Activated T-helper 1 cell treated with Interleukin-2 at 50 U/mL for 16 hours (primary cell): ENCODE measurements around the gene CADPS.

Experiments
- DNase-seq: peaks from one replicate; pipeline ENCODE4 v3.0.0-alpha.2; 2020; ENCODE audit warnings: low read depth

Gene CADPS

DNA sequence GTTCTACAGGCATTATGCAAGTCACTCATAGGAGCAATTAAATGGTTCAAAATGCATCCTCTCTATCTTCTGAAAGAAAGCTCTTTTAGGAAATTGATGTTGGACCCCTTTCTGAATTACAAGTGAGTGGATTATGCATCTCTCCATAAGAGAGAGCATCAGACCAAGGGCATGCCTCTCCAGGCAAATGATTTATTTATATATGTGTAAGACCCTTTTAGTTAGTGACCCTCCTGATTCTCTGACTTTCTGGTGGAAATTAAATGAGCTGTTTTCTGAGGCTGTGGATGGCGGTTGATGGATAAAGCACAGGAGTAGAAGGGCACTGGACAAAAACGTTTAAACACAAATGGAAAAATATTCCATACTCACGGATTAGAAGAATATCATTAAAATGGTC lies 62.6 kb downstream of the CADPS start:
- no peak for DNase-seq

DNA sequence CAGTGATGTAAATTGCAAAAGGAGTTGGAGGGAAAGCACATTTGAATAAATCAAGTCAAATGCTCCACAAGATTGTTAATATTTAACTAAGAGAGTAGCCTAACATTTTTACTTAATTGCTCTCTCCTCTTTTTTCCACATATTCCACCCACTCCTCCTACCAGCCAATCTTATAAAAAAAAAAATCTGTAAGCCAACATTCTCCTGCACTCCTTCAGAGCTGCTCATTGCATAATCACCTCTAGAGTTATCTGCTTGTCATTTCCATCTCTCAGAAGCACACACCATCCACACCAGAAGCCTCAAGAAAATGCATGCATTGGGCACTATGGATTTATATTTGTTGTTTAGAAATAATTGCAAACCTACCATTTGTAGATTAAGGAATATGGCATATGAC lies 64.1 kb downstream of the CADPS start:
- no peak for DNase-seq

DNA sequence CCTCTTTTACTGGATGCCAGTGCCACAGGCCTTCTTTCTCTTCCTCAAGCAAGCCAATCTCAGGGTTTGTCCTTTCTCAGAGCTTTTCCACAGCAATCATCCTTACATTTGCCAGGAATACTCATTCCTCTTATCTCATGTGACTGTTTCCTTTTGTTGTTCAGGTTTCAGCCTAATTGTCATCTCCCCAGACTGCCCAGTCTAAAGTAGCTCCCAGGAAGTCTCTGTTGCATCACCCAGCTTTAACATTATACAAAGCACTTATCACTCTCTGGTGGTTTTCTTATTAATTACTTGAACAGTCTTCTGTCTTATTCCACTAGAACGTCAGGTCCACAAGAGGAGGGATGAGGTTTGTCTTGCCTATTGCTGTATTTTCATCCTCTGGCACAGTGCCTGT lies 65.8 kb downstream of the CADPS start:
- DNase-seq, result no peak

DNA sequence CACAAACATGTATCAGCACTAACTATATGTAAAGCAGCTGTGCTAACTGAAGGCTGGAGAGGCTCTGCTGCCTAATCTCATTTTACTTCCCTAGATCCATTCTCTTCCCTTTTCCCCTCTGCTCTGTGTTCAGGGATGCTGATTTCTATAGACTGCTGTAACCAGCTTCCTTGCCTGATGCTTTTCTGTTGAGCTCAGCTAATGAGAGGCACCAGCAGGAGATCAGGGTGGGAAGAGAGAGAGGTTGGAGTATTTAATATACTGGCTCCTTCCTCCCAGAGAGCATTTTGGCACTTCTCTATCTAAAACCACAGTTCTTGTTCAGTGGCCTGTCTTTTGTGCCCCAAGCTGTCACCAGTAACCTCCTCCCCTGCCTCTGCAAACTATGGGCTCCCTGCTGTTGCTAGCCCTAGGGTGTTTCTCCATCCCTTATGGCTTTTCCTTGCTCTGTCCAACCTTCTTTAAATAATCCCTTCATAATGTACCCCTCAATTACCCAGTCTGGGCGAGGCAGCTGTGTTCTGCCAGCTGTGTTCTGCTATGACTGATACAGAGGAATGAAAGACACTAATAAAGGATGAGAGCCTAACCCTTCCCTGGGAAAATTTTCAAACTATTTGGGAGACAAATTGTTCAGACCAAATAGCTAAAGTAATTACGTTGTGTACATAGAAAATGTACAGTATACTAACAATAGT lies 69.5 kb downstream of the CADPS start:
- no peak for DNase-seq

DNA sequence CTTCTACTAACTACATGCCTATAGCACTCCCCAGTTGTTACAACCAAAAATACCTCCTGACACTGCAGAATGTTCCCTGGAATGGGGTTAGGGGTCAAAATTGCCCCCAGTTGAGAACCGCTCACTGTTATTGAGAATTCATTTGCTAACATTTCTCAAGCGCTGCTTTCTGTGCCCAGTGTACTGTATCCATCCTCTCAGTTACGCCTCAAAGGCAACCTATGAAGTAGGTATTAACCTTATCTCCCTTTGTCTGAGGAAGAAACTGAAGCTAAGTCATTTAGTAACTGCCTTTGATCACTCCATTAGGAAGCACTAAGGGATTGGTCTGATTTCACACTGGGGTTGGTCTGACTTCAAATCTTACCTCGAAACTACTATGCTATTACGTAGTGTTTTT lies 70.1 kb downstream of the CADPS start:
- no peak for DNase-seq

DNA sequence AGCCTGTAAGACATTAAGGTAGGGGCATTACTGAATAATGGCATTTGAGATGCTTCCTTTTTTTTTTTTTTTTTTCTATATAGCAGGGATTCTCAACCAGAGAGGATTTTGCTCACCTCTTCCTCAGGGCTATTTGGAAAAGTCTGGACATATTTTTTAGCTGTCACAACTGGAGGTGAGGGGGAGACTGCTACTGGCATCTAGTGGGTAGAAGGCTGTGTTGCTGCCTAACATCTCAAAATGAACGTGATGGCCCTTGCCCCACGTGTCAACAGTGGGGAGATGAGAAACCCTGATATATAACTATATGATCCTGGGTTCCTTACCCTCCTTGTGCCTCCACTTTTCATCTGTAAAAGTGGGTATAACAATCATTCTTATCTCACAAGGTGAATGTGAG lies 71.9 kb downstream of the CADPS start:
- DNase-seq, result no peak

DNA sequence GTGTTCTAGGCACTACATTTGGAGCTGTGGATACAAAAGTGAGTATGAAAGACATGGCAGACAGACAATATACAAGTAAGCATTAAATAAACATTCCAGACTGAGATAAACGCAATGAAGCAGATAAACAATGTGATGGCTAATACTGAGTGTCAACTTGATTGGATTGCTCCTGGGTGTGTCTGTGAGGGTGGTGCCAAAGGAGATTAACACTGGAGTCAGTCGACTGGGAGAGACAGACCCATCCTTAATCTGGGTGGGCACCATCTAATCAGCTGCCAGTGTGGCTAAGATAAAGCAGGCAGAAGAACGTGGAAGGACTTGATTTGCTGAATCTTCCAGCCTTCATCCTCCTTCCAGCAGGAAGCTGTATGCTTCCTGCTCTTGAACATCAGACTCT lies 77.2 kb downstream of the CADPS start:
- DNase-seq, result no peak

DNA sequence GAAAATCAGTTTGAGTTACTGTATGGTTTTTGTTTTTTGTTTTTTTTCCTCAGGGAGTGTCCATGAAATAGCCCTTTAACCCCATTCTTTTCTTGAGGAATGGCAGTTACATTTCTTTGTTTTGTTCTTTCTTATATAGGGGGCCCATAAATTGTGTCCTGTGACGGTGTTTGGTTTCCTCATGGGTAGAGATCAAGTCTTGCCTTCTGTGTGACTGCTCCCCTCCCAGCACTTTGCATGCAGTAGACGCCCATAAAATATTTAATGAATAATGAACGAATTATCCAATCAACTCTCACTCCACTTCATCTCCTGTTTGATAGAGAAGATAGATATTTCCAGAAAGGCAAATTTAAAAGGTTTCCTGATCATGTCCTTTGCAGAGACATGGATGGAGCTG lies 78.1 kb downstream of the CADPS start:
- DNase-seq, result no peak

DNA sequence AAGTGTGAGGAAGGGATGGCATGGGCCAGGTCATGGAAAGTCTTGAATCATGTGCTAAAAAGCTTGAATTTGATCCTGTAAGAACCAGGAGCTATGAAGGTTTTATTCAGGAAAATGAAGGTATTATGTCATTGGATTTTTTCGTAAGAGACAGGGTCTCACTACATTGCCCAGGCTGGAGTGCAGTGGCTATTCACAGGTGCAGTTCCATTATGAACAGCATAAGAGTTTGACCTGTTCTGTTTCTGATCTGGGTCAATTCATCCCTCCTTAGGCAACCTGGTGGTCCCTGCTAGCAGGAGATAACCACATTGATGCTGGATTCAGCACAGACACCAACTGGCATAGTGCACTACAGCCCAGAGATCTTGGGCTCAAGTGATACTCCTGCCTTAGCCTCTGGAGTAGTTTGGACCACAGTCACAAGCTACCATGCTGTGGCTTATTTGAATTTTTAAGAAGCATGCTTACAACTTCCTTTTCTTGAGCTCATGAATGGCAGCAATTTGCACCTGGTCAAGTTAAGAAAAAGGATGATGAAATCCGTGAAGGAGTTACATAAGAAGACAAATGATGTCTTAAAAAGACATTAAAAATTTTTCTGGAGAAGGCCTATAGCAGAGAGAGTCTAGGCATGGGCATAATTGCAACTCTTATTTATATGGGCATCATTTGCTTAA lies 79.1 kb downstream of the CADPS start:
- no peak for DNase-seq

DNA sequence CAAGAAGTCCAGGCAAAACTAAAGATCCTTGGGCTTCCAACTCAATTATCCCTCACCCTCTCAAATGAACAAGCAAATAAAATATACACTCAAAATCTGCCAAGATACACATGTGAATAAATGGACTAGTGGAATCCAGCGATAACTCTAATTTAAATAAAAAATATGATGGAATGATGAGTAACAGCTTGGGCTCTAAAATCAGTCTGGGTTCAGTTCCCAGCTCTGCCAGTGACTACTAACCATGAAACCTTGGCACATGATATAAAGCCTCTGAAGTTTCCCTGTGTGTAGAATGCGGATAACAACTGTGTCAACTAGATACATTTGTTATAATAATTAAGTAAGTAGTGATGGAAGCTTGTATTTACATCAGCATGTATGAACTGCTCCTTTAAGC lies 81.3 kb downstream of the CADPS start:
- DNase-seq, result no peak

DNA sequence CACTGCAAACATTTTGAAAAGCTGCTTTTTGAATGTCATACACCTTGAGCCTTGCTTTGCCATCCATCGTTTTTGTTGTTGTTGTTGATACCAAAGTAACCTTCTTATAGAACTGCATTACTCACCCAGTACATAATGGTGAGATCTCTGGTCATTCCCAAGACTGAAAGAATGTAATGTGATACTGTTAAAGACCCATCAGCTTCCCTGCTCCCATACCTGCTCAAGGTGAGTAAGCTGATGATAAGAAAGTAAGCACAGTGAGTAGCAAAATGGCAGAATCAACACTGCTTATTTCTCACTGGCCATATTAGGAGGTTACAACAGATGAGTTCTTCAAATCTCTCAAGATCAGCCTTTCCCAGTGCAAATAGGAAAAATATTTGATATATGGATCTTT lies 89.8 kb downstream of the CADPS start:
- DNase-seq, result no peak

DNA sequence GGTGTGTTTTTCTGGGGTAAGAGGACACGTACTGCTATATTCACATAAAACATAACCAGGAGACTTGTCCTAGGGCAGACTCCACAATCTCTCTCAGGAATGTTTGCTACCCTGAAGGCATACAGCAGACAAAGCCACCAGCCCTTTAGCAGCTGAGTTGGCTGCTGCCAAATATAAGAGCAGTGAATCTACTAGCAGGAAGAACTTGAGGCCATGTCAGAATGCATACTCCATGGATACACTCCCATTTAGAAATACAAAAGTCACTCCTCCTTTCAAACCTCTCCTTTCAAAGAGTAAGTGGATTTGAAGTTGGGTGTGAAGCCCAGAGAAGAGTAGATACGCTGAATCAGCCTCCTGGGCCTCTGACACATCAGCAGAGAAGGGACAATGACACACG lies 94.1 kb downstream of the CADPS start:
- no peak for DNase-seq

DNA sequence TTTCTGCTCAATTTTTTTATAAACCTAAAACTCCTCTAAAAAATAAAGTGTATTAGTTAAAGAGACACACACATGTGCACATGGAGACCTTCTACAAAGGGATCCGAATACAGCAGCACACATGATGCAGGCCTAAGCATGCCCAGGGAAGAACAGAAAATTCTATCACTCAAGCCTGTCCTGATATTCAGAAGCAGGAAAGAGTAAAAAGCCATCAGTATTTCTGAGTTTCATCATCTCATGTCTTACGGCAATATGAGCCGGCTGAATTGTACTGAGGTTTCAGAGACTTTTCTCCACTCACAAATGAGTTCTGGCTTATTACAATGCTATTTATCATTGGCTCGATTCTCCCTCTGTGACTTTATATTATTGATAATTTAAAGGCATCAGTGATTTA lies 97.5 kb downstream of the CADPS start:
- DNase-seq, result no peak

DNA sequence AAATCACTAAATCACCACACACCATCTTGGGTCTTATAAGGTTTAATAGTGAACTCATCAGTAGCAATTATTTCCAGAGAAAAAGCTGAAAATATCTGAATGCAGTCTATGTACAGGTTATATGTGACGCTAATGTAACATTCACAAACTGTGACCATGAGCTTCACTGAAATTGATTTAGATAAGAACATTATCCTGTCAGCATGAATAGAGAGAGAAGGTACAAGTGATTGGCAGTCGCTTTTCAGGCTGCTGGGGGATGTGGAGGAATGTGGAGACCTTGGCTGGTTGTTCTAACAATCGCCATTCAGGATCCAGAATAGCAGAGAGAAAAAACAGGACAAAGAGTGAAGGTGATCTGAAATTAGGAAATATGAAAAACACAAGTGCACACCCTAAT lies 98.1 kb downstream of the CADPS start:
- DNase-seq, result no peak

DNA sequence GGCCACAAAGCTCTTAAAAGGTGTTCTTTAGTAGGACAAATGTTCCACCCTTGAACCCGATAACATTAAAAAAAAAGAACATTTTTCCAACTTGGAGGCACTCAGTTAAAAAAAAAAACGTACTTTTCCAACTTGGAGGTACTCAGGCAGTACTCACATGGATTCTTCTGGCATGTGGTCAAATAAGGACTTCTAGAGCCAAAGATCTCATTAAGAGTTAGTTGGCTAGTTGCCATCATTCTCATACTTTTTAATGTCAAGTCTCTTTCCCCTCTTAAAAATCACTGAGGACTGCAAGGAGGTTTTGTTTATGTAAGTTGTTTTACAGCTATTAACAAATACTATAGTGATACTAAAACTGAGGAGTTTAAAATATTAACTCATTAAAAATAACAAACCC lies 101.0 kb downstream of the CADPS start:
- DNase-seq, result no peak

DNA sequence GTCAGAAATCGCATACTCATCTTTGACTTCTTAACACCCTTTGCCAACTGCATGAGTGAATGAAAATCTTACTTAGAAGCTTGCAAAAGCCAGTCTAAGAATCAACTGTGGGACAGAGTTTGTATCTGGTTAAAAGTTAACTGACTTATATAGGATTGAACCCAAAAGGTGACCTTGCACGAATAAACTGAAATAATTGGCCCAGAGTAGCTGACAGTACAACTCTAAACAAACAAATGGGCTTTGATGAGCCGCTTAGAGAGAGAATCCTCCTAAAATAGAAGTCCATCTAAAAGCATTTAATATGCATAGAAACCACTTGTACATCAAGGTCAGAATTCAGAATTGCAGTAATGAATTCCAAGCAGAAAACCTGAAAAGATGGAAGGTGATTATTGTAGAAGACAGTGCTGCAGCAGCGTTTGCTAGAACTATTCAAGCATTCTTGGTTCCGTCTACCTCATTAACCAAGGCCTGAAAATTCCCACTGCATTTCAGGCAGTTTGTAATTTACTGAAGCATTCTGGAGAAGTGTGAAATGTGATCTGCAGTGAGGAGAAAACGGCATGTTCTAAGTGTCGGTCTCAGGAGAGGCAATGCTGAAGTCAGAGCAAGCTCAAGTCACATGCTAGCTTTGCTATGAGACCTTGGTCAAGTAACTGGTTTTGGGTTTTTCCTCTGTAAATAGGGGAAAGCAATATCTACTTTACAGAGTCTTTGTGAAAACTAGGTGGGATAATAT lies 103.7 kb downstream of the CADPS start:
- no peak for DNase-seq

DNA sequence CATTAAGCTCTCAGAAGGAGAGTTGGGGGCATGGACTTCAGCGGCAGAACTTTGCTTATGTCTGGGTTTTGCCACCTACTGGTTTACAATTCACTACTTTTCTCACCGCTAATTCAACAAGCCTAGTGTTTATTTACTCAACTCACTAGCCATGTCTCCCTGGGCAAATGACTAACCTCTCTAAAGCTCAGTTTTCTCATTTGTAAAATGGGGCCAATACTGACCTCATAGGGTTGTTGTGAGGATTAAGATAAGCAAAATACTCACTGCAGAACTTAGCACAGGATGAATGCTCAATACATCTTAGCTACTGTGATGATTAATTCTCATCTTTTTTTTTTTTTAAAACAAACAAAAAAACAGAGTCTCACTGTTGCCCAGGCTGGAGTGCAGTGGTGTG lies 106.3 kb downstream of the CADPS start:
- DNase-seq, result no peak

DNA sequence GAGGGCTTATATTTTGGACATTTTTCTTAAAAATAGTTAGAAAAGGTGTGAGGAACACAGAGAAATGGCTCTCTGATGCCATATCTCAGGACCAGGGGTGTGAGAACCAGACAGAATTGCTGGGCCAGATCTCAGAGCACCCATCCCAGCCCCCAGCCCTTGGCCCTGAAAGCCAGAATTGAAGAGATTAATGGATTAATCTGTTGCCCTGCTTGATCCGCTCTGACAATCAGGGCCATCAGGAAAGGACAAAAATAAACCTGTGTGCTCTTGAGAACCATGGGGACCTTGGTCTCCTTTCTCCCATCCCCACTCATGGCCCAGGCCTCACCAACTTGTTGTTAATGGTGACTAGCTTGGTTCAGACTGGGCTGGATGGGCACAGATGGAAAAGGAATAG lies 113.5 kb downstream of the CADPS start:
- DNase-seq, result no peak

DNA sequence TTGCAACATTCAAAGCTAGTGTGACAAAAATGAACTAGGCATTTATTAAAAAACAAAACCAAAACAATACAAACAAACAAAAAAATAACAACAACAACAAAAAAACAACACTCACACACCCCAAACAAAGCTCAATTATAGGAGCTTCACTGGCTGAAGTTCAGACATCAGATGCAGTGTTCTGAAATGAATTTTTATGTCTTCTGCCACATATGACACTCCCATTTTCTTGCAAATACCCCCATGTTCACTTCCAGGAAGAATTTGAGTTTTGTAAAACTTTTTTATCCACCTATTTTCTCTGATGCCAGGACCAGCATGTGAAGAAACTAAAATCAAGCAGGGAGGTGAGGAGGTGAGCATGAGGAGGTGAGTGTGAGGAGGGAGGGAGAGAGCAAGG lies 113.9 kb downstream of the CADPS start:
- DNase-seq, result no peak

DNA sequence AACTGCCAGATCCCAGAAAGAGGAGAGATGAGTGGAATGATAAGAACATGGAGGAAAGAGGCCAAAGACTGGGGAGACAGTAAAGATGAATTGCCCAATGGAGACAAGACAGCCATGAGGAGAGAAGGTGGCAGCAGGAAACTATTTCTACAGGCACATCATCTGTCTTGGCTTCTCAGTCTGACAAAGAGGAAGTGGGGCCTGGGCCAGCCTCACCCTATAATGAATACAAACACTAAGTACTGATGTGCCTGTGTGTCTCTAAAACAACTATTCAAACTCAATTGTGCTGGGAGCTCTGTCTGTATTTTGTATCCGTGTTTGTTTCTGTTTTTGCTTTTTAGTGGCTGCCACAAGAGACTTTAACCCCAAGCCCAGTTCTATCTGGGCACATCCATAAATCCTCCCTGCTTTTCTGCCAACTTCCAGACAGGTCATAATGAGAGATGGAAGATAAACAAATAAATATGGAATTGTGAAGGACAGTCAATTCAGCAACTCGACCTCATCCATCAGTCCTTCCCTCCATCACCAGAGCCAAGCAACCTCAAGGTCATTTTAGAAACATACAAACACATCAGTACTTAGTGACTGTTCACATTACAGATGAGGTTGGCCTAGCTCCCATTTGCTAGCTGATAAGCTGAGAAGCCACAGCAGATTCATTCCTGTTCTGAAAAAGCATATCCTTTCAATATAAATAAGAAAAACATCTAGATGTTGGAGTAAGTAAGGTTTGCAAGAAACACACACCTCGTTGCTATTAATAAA lies 116.7 kb downstream of the CADPS start:
- DNase-seq, result no peak

DNA sequence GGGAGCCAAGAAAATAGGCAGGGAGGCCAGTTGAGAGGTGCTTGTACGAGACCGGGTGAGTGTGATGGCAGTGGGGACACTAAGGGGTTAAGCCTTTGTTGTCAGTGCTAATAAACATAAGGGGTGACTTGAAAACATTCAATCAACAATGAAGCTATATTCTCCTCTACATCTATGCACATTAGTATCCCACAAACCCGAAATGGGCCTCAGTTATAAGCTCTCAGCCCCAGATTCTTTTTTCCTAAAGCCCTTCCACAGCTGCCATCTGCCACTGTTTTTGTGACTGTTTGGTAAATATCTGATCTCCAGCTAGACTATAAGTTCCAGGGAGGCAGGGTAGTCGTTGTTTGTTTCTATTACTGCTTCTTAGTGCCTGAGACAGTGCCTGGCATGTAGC lies 118.2 kb downstream of the CADPS start:
- DNase-seq, result no peak

DNA sequence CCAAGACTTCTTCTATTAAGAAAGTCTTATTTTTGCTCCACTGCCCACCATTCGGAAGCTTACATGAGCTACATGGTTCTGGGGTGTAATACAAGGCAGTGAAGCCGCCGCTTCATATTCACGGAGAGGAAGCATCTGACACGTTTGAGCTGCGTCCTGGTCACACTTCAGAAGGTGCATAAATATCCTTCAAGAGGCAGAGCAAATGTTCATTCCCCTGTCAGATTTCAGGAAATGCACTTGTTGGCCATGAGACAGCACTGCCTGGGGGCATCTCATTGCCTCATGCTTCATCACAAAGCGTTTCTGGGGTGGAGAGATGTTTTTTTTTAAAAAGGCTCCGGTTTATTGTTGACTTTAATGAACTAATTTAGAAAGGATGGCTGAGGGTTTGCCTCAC lies 119.9 kb downstream of the CADPS start:
- no peak for DNase-seq

DNA sequence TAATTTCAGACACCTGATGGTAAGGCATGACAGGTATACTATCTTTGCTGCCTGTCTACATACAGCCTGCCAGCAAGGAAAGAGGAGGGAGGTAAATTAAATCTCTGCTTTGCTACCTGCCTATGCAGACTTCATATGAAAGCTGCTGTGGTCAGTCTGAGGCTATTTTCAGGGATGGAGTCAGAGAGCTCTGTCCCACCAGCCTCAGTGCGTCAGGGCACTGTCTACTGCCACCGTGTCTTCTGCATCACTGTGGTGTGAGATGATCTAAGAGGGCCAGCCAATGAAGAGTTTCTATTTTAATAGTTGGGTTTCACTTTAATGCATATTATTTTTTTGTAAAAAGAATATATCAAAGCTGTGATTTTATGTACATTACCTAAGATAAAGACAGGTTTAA lies 125.6 kb downstream of the CADPS start:
- DNase-seq, result no peak
